Measurements from ENCODE around the gene SPRN.
"Not testable (repeated sequence)": the region's sequence is repeated elsewhere in the genome, so short reads cannot be mapped to it uniquely, and the experiment has no call there.

Gene SPRN

GRCh38 chr10:133439517-133440461 lies 15.4 kb upstream of the SPRN start:
- DNase-seq (ENCODE audit: low spot score), result no peak

- DNase-seq (ENCODE audit: low spot score), result no peak
These were observed 14.4 kb upstream of the SPRN start for GRCh38 chr10:133438711-133439273.

GRCh38 chr10:133432789-133433188 lies 8.4 kb upstream of the SPRN start:
- DNase-seq (ENCODE audit: low spot score), result not testable (repeated sequence)

- DNase-seq (ENCODE audit: low spot score), result not testable (repeated sequence)
These were observed 7.6 kb upstream of the SPRN start for GRCh38 chr10:133431888-133432613.

GRCh38 chr10:133429571-133429970 lies 5.1 kb upstream of the SPRN start:
- not testable (repeated sequence) for DNase-seq (ENCODE audit: low spot score)

- DNase-seq (ENCODE audit: low spot score), result not testable (repeated sequence)
These were observed 323 bp downstream of the SPRN start for GRCh38 chr10:133424102-133424501.

GRCh38 chr10:133422807-133423771 lies 1.3 kb downstream of the SPRN start:
- no peak for DNase-seq (ENCODE audit: low spot score)

- no peak for DNase-seq (ENCODE audit: low spot score)
These were observed 2.1 kb downstream of the SPRN start for GRCh38 chr10:133422223-133422806.

- DNase-seq (ENCODE audit: low spot score), result no peak
These were observed 2.8 kb downstream of the SPRN start for GRCh38 chr10:133421336-133422222.

GRCh38 chr10:133420579-133420978 lies 3.8 kb downstream of the SPRN start:
- DNase-seq (ENCODE audit: low spot score), result no peak

GRCh38 chr10:133420028-133420427 lies 4.4 kb downstream of the SPRN start:
- DNase-seq (ENCODE audit: low spot score), result no peak

- no peak for DNase-seq (ENCODE audit: low spot score)
These were observed 5.0 kb downstream of the SPRN start for GRCh38 chr10:133419211-133419950.

GRCh38 chr10:133418289-133418993 lies 6.0 kb downstream of the SPRN start:
- DNase-seq (ENCODE audit: low spot score), result no peak

GRCh38 chr10:133415752-133416151 lies 8.7 kb downstream of the SPRN start:
- no peak for DNase-seq (ENCODE audit: low spot score)

- DNase-seq (ENCODE audit: low spot score), result not testable (repeated sequence)
These were observed 10.0 kb downstream of the SPRN start for GRCh38 chr10:133414401-133414800.

- DNase-seq (ENCODE audit: low spot score), result no peak
These were observed 12.1 kb downstream of the SPRN start for GRCh38 chr10:133412381-133412711.

GRCh38 chr10:133411523-133412380 lies 12.7 kb downstream of the SPRN start:
- DNase-seq (ENCODE audit: low spot score), result no peak

Data from globus pallidus (tissue), 1 donor.